ENCODE data around the gene TLE4.

DNA sequence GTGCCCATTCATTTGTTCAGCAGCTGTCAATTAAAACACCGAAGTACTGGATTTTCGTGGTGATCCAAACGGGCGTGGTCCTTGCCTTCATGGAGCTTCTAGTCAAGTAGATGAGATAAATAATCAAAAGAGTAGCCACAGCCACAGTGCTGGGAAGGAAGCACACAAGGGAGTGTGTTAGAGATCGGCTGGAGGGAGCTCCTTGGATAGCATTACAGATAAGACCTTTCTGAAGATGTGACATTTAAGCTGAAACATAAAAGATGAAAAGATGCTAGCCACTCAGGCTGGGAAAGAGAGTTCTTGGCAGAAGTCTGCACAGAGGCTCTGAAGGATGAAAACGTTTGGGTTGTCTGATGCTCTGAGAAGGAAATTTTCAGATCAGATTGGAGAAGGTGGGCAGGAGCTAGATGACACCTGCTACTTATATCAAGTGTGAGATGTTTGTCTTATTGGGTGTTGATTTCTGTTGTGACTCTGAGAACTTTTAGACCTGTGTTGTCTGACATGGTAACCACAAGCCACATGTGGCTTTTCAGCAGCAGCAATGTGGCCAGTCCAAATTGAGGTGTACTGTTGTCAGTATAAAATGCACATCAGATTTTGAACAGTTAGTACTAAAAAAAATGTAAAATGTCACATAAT is 123.9 kb downstream of the TLE4 start:
- no peak for TF ChIP-seq EP300 (IDR thresholded peaks at IDR 0.05; ENCODE audit: low read depth)
- TF ChIP-seq POLR2A (IDR thresholded peaks at IDR 0.05) = no peak
- TF ChIP-seq, protein P1, sequence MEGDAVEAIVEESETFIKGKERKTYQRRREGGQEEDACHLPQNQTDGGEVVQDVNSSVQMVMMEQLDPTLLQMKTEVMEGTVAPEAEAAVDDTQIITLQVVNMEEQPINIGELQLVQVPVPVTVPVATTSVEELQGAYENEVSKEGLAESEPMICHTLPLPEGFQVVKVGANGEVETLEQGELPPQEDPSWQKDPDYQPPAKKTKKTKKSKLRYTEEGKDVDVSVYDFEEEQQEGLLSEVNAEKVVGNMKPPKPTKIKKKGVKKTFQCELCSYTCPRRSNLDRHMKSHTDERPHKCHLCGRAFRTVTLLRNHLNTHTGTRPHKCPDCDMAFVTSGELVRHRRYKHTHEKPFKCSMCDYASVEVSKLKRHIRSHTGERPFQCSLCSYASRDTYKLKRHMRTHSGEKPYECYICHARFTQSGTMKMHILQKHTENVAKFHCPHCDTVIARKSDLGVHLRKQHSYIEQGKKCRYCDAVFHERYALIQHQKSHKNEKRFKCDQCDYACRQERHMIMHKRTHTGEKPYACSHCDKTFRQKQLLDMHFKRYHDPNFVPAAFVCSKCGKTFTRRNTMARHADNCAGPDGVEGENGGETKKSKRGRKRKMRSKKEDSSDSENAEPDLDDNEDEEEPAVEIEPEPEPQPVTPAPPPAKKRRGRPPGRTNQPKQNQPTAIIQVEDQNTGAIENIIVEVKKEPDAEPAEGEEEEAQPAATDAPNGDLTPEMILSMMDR (IDR thresholded peaks at IDR 0.05) = no peak
